ENCODE data around the gene TBX3. TPM values are rescaled to one million over a fixed set of nuclear protein-coding genes. Genes with fewer than 3 reads are reported as not detected.

The TBX3 gene
- total RNA-seq, 1 experiment from 2014 or later: 1.4 TPM

GRCh38 chr12:114676142-114676741 is 7.7 kb downstream of the TBX3 start:
- CTCF ChIA-PET: no interaction called here
- no peak for TF ChIP-seq CTCF (IDR thresholded peaks at IDR 0.05; ENCODE audit: unreplicated experiment)
- intact Hi-C loops (cut with micrococcal nuclease; ENCODE audit: unreplicated experiment): no loop called here
- Mint-ChIP-seq H3K27me3 (ENCODE audit: unreplicated experiment) (peaks cover 18% of the 10 kb centered on the region), H3K27ac (ENCODE audit: unreplicated experiment) (no peak overlapping the region), H3K36me3 (ENCODE audit: insufficient read depth, unreplicated experiment) (no peaks in the 10 kb centered on the region), H3K4me1 (ENCODE audit: low read depth, unreplicated experiment) (no peaks in the 10 kb centered on the region), H3K9me3 (ENCODE audit: low read depth, unreplicated experiment) (no peaks in the 10 kb centered on the region), H3K4me3 (ENCODE audit: low read depth, unreplicated experiment) (no peak overlapping the region)
- DNase-seq: no peak
- BruUV-seq (replicated peaks): no TSS peak

- BruUV-seq (replicated peaks): no TSS peak
- no peaks in the 10 kb centered on the region for H3K4me1 Mint-ChIP-seq (ENCODE audit: low read depth, unreplicated experiment)
- no peak overlapping the region for H3K4me3 Mint-ChIP-seq (ENCODE audit: low read depth, unreplicated experiment)
- intact Hi-C loops (cut with micrococcal nuclease; ENCODE audit: unreplicated experiment): no loop called here
- no peak for TF ChIP-seq CTCF (IDR thresholded peaks at IDR 0.05; ENCODE audit: unreplicated experiment)
- H3K36me3 Mint-ChIP-seq (ENCODE audit: insufficient read depth, unreplicated experiment): no peaks in the 10 kb centered on the region
- DNase-seq: no peak
- no peak overlapping the region for H3K27ac Mint-ChIP-seq (ENCODE audit: unreplicated experiment)
- peaks cover 12% of the 10 kb centered on the region for H3K27me3 Mint-ChIP-seq (ENCODE audit: unreplicated experiment)
- CTCF ChIA-PET: no interaction called here
- no peaks in the 10 kb centered on the region for H3K9me3 Mint-ChIP-seq (ENCODE audit: low read depth, unreplicated experiment)
Measured at GRCh38 chr12:114674251-114675047, 9.5 kb downstream of the TBX3 start.

DNA sequence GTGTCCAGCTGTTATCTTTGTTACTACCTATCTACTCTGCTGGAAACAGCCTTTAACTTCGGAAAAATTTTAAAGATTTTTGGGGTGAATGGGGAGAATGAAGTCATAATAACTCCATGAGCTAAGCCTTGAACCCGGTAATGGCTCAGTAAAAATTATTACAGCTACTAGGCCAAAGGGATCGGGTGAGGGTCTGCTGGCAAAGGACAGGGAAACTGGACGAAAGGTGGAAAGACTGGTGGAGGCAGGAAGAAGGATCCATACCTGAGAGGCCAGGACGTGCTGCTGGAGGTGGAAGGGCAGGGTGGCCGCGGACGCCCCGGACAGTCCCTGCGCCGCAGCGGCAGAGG is 10.1 kb downstream of the TBX3 start:
- Mint-ChIP-seq H3K27me3 (ENCODE audit: unreplicated experiment) (peaks cover 12% of the 10 kb centered on the region), H3K4me1 (ENCODE audit: low read depth, unreplicated experiment) (no peaks in the 10 kb centered on the region), H3K4me3 (ENCODE audit: low read depth, unreplicated experiment) (no peak overlapping the region), H3K36me3 (ENCODE audit: insufficient read depth, unreplicated experiment) (no peaks in the 10 kb centered on the region), H3K27ac (ENCODE audit: unreplicated experiment) (no peak overlapping the region), H3K9me3 (ENCODE audit: low read depth, unreplicated experiment) (no peaks in the 10 kb centered on the region)
- intact Hi-C loops (cut with micrococcal nuclease; ENCODE audit: unreplicated experiment): no loop called here
- no TSS peak for BruUV-seq (replicated peaks)
- CTCF ChIA-PET: no interaction called here
- TF ChIP-seq CTCF (IDR thresholded peaks at IDR 0.05; ENCODE audit: unreplicated experiment): no peak
- DNase-seq: no peak

GRCh38 chr12:114673169-114673833 is 10.7 kb downstream of the TBX3 start:
- DNase-seq: no peak
- no TSS peak for BruUV-seq (replicated peaks)
- CTCF ChIA-PET: no interaction called here
- H3K9me3 Mint-ChIP-seq (ENCODE audit: low read depth, unreplicated experiment): no peaks in the 10 kb centered on the region
- H3K27me3 Mint-ChIP-seq (ENCODE audit: unreplicated experiment): peaks cover 16% of the 10 kb centered on the region
- no peaks in the 10 kb centered on the region for H3K36me3 Mint-ChIP-seq (ENCODE audit: insufficient read depth, unreplicated experiment)
- H3K27ac Mint-ChIP-seq (ENCODE audit: unreplicated experiment): no peak overlapping the region
- intact Hi-C loops (cut with micrococcal nuclease; ENCODE audit: unreplicated experiment): no loop called here
- H3K4me1 Mint-ChIP-seq (ENCODE audit: low read depth, unreplicated experiment): peaks cover 1% of the 10 kb centered on the region
- TF ChIP-seq CTCF (IDR thresholded peaks at IDR 0.05; ENCODE audit: unreplicated experiment): no peak
- H3K4me3 Mint-ChIP-seq (ENCODE audit: low read depth, unreplicated experiment): no peak overlapping the region

Data from Calu3 (cell line).